HCT116 (cell line): ENCODE results near the gene CAMK1D. TPM values are rescaled to one million over a fixed set of nuclear protein-coding genes. Genes with fewer than 3 reads are reported as not detected.

ENCODE experiments used
- ATAC-seq: fragments of 200-7000 bp; cut with Tn5 transposase; 2 replicates; pipeline ENCODE4 v1.9.1; 2020; ENCODE audit warnings: mild to moderate bottlenecking, moderate library complexity
- BruUV-seq: library from RNA; stranded (reverse); fragments of 400-500 nt; replicated peaks from 2 replicates; lab custom pipeline; 2021; lab: Mats Ljungman, UMichigan
- CTCF ChIA-PET: fragments of 300-600 bp; sonication (Branson Sonifier 250); formaldehyde crosslinking; loops from one replicate; lab custom pipeline; 2021; ENCODE audit warnings: antibody characterized with exemption; lab: Charles Lee
- POLR2A ChIA-PET: fragments of 300-600, 350-600 bp; sonication (Branson Sonifier 250); formaldehyde crosslinking; loops from one replicate; lab custom pipeline; 2021; ENCODE audit warnings: antibody characterized with exemption; lab: Charles Lee
- RAD21 ChIA-PET, 2 experiments: fragments of 300-600 bp; sonication (Branson Sonifier 250); formaldehyde crosslinking; loops; one replicate each; lab custom pipeline; 2023; ENCODE audit warnings: low total read pairs in 2 of 2; ENCODE audit not compliant: uncharacterized antibody in 2 of 2, unreplicated experiment in 2 of 2, low non-redundant PET in 1 of 2; lab: Charles Lee
- DNase-seq: peaks from one replicate; pipeline ENCODE4 v3.0.0-alpha.2; 2010; ENCODE audit warnings: low read depth, low spot score
- H2AFZ ChIP-seq: fragments of 200-600 bp; shearing (Covaris generic), sonication (generic); 2 replicates; pipeline ENCODE4 v1.6.1; 2017; ENCODE audit warnings: low read depth, mixed run types, mixed read lengths, antibody characterized with exemption, low read length; ENCODE audit not compliant: poor library complexity, severe bottlenecking
- H3K27ac ChIP-seq: 2 replicates; pipeline ENCODE4 v1.5.1; 2012; ENCODE audit warnings: low read depth, low read length
- H3K27me3 ChIP-seq: fragments of 200-600 bp; sonication (generic); 2 replicates; pipeline ENCODE4 v1.6.1; 2016; ENCODE audit warnings: mixed run types, low read length, mixed read lengths; ENCODE audit not compliant: insufficient read depth
- H3K36me3 ChIP-seq, 2 experiments: fragments of 200-500 bp in 1 of 2; fragments of 200-600 bp in 1 of 2; sonication (Bioruptor generic) in 1 of 2; sonication (generic) in 1 of 2; 2 replicates each; pipeline versions ENCODE4 v1.5.1 to v1.6.1; 2014 to 2016; ENCODE audit warnings: low read length in 2 of 2, inconsistent platforms in 1 of 2, mixed read lengths in 1 of 2, mixed run types in 1 of 2; ENCODE audit not compliant: insufficient read depth in 2 of 2, control insufficient read depth in 1 of 2
- H3K4me1 ChIP-seq, 2 experiments: fragments of 200-600 bp in 1 of 2; sonication (generic) in 1 of 2; 2 replicates each; pipeline versions ENCODE4 v1.5.1 to v1.6.1; 2012 to 2017; ENCODE audit warnings: low read length in 2 of 2, inconsistent platforms in 1 of 2, mild to moderate bottlenecking in 1 of 2, mixed read lengths in 1 of 2, mixed run types in 1 of 2, moderate library complexity in 1 of 2; ENCODE audit not compliant: insufficient read depth in 2 of 2, control insufficient read depth in 1 of 2
- H3K4me2 ChIP-seq: fragments of 200-600 bp; sonication (generic); 2 replicates; pipeline ENCODE4 v1.6.1; 2017; ENCODE audit warnings: mixed run types, low read length, mixed read lengths
- H3K4me3 ChIP-seq, 2 experiments: fragments of 200-600 bp in 1 of 2; sonication (generic) in 1 of 2; replicated peaks in 1 of 2; 2 replicates each; pipeline ENCODE4 v1.5.1; 2011 to 2016; ENCODE audit warnings: low read length in 2 of 2, control low read depth in 1 of 2, low read depth in 1 of 2, mild to moderate bottlenecking in 1 of 2, mixed read lengths in 1 of 2, mixed run types in 1 of 2
- H3K79me2 ChIP-seq: fragments of 200-600 bp; sonication (generic); 2 replicates; pipeline ENCODE4 v1.6.1; 2017; ENCODE audit warnings: mild to moderate bottlenecking, mixed run types, low read length, moderate library complexity, mixed read lengths; ENCODE audit not compliant: insufficient read depth
- H3K9ac ChIP-seq: fragments of 200-600 bp; sonication (generic); 2 replicates; pipeline ENCODE4 v1.6.1; 2016; ENCODE audit warnings: low read length, mixed read lengths
- H3K9me2 ChIP-seq: fragments of 200-600 bp; sonication (generic), shearing (Covaris generic); 2 replicates; pipeline ENCODE4 v1.6.1; 2017; ENCODE audit warnings: mixed run types, mild to moderate bottlenecking, moderate library complexity; ENCODE audit not compliant: insufficient read depth
- H3K9me3 ChIP-seq, 2 experiments: fragments of 200-500 bp in 1 of 2; fragments of 200-600 bp in 1 of 2; sonication (Bioruptor generic) in 1 of 2; sonication (generic) in 1 of 2; 2 replicates each; pipeline ENCODE4 v1.6.1; 2014 to 2017; ENCODE audit warnings: low read length in 2 of 2, mixed read lengths in 2 of 2, inconsistent platforms in 1 of 2, low read depth in 1 of 2, mild to moderate bottlenecking in 1 of 2, mixed run types in 1 of 2, moderate library complexity in 1 of 2; ENCODE audit not compliant: control insufficient read depth in 1 of 2, insufficient read depth in 1 of 2
- H4K20me1 ChIP-seq: fragments of 200-600 bp; sonication (generic), shearing (Covaris generic); 2 replicates; pipeline ENCODE4 v1.6.1; 2017; ENCODE audit warnings: mixed run types, mild to moderate bottlenecking, moderate library complexity; ENCODE audit not compliant: insufficient read depth
- CBX3 ChIP-seq: IDR thresholded peaks from 2 replicates; pipeline ENCODE4 v1.6.1; 2012; ENCODE audit warnings: low read depth
- CEBPB ChIP-seq: IDR thresholded peaks from 2 replicates; pipeline ENCODE4 v1.6.1; 2012; ENCODE audit warnings: low read depth
- EGR1 ChIP-seq: IDR thresholded peaks from 2 replicates; pipeline ENCODE4 v1.6.1; 2012; ENCODE audit warnings: low read depth
- ELF1 ChIP-seq: IDR thresholded peaks from 2 replicates; pipeline ENCODE4 v1.6.1; 2012; ENCODE audit warnings: low read depth, borderline replicate concordance
- EZH2phosphoT487 ChIP-seq: fragments of 200-600 bp; IDR thresholded peaks from 2 replicates; pipeline ENCODE4 v1.6.1; 2018; ENCODE audit warnings: antibody characterized with exemption, borderline replicate concordance
- FOSL1 ChIP-seq: IDR thresholded peaks from 2 replicates; pipeline ENCODE4 v1.6.1; 2012; ENCODE audit warnings: low read depth
- JUND ChIP-seq: IDR thresholded peaks from 2 replicates; pipeline ENCODE4 v1.6.1; 2012
- POLR2A ChIP-seq: IDR thresholded peaks from 2 replicates; pipeline ENCODE4 v1.7.0; 2011; ENCODE audit warnings: borderline replicate concordance; ENCODE audit not compliant: insufficient read depth, insufficient read length; ENCODE audit errors: extremely low read depth
- POLR2AphosphoS5 ChIP-seq: IDR thresholded peaks from 2 replicates; pipeline ENCODE4 v1.6.1; 2011; ENCODE audit warnings: mild to moderate bottlenecking, low read depth, low read length, moderate library complexity
- SIN3A ChIP-seq: IDR thresholded peaks from 2 replicates; pipeline ENCODE4 v1.6.1; 2012; ENCODE audit warnings: low read depth
- SRF ChIP-seq: IDR thresholded peaks from 2 replicates; pipeline ENCODE4 v1.6.1; 2012; ENCODE audit warnings: low read depth
- TCF7L2 ChIP-seq: IDR thresholded peaks from 2 replicates; pipeline ENCODE4 v1.7.0; 2011; ENCODE audit warnings: borderline replicate concordance, inconsistent platforms; ENCODE audit not compliant: insufficient read depth, insufficient read length; ENCODE audit errors: extremely low read depth
- ZFX ChIP-seq: fragments of 450-650 bp; IDR thresholded peaks from 2 replicates; pipeline ENCODE4 v1.6.1; 2017
- ZNF274 ChIP-seq: fragments of 200-500 bp; sonication (Bioruptor generic); IDR thresholded peaks from 2 replicates; pipeline ENCODE4 v1.6.1; 2014; ENCODE audit warnings: mild to moderate bottlenecking, low read depth, low read length, inconsistent platforms
- intact Hi-C: fragments of 100-400 bp; cut with micrococcal nuclease; formaldehyde crosslinking; loops from 2 replicates; pipeline ENCODE4 v1.10.0; 2022
- total RNA-seq: library from RNA; stranded (reverse); gene quantifications from one replicate; pipeline ENCODE4 v1.2.1, GENCODE V29; 2021; ENCODE audit not compliant: unreplicated experiment
- TF ChIP-seq, protein P1 (sequence below): IDR thresholded peaks from 2 replicates; pipeline ENCODE4 v1.6.1; 2012
- TF ChIP-seq, protein P2 (sequence below), 3 experiments: fragments of 200-600 bp in 1 of 3; sonication (generic) in 1 of 3; IDR thresholded peaks in 2 of 3; conservative IDR thresholded peaks in 1 of 3; 2 replicates each; pipeline ENCODE4 v1.5.1; 2012 to 2017; ENCODE audit warnings: low read depth in 2 of 3, low read length in 2 of 3, antibody characterized with exemption in 1 of 3, borderline replicate concordance in 1 of 3, control low read depth in 1 of 3, mild to moderate bottlenecking in 1 of 3, mixed read lengths in 1 of 3, mixed run types in 1 of 3, moderate library complexity in 1 of 3; ENCODE audit not compliant: insufficient read depth in 1 of 3

CAMK1D gene
- total RNA-seq, 1 experiment from 2014 or later: 9.6 TPM

DNA sequence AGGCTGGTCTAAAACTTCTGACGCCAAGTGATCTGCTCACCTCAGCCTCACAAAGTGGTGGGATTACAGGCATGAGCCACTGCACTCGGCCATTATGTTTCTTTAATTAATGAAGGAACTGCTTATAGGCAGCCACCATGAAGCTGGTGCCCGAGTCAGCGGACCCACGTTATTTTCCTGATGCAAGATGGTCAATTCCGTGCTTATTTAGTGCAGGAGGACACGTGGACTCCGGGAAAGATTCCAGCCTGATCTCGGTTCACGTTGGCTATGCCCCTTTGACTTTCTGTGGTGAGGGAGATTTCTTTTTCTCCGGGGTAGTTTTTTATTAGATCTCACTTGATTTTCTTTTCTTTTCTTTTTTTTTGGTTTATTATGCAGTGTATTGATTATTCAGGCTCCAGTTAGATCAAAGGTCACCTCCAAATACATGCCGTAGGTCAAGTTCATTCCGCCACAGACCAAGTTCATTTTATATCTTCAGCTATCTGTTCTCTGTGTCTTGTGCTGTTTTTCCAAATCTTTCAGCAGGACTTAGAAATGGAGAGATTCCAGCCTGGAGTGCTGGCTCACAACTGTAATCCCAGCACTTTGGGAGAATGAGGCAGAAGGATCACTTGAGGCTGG lies 8.3 kb downstream of the CAMK1D start (continued):
- TF ChIP-seq, protein P1, sequence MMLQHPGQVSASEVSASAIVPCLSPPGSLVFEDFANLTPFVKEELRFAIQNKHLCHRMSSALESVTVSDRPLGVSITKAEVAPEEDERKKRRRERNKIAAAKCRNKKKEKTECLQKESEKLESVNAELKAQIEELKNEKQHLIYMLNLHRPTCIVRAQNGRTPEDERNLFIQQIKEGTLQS: no peak

DNA sequence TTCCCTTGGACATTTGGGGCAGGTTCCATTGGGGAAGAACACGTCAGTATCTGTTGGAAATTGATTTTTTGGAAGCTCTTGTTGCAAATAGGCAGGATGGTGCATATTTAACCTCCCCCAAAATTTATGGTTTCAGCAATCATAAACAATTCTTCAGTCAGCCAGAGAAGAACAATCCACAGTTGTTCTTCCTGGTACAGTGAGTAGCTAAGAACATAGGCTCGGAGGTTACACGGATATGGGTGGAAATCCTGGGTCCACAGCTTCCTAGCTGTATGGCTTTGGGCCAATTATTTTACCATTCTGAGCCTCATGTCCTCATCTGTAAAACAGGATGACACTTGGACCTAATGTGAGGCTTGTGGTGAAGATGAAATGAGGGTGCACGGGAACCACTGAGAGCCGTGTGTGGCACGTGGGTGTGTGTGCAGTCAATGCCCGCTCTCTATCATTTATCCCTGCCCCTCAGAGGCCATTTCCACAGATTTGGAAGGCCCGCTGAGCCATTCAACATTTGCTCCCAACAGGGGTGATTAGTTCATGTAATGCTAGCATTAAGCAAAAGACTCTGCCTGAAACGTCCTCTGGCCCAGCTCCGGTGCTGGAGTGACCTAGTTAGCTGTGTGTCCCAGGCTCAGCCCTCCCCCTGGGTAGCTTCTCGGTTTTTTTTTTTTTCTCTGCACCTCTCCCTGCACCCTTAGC lies 9.7 kb downstream of the CAMK1D start:
- POLR2A ChIA-PET: no interaction called here
- H4K20me1 ChIP-seq: no peaks in the 10 kb centered on the region
- H3K9me3 ChIP-seq: no peaks in the 10 kb centered on the region
- H3K79me2 ChIP-seq: no peaks in the 10 kb centered on the region
- no peaks in the 10 kb centered on the region for H3K36me3 ChIP-seq
- no peak overlapping the region for H3K4me2 ChIP-seq
- no peak for DNase-seq
- intact Hi-C loops: no loop called here
- TF ChIP-seq EZH2phosphoT487 (no peak), FOSL1 (no peak), ZNF274 (no peak), TCF7L2 (no peak)
- TF ChIP-seq, all 23 proteins: peak for 0
- H2AFZ ChIP-seq: no peak overlapping the region
- no peak for ATAC-seq
- no peaks in the 10 kb centered on the region for H3K9me2 ChIP-seq
- no peak overlapping the region for H3K9ac ChIP-seq
- no peak overlapping the region for H3K27ac ChIP-seq
- no peaks in the 10 kb centered on the region for H3K4me1 ChIP-seq
- no TSS peak for BruUV-seq
- no peak overlapping the region for H3K4me3 ChIP-seq
- CTCF ChIA-PET: no interaction called here
- H3K27me3 ChIP-seq: no peaks in the 10 kb centered on the region
- RAD21 ChIA-PET: no interaction called here

DNA sequence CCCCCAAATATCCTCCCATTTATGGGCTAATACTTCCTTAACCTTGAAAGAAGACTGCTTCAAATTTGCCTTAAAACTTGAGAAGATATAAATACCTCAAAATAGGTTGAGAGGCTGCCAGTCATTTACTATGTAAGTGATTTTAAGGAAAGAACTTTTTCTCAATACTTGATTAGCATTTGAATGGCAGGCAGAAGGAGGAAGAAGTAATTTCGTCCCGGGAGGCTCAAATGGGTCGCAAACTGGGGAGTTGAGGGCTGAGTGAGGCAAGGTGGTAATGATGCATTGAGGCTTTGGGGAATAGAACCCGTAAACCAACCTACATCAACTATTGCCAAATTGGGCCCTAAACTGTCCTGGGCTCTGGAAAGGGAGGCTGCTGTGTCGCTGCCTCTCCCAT lies 11.1 kb downstream of the CAMK1D start:
- RAD21 ChIA-PET: no interaction called here
- Histone ChIP-seq H3K27me3 (no peaks in the 10 kb centered on the region), H3K9me2 (no peaks in the 10 kb centered on the region), H2AFZ (no peak overlapping the region), H4K20me1 (no peaks in the 10 kb centered on the region), H3K79me2 (no peaks in the 10 kb centered on the region), H3K4me2 (no peak overlapping the region), H3K4me3 (no peak overlapping the region), H3K27ac (no peak overlapping the region), H3K9ac (no peak overlapping the region), H3K9me3 (no peaks in the 10 kb centered on the region), H3K36me3 (no peaks in the 10 kb centered on the region), H3K4me1 (no peaks in the 10 kb centered on the region)
- no TSS peak for BruUV-seq
- intact Hi-C loops: no loop called here
- POLR2A ChIA-PET: no interaction called here
- TF ChIP-seq SRF: no peak
- no peak for TF ChIP-seq FOSL1
- no peak for TF ChIP-seq POLR2AphosphoS5
- TF ChIP-seq, protein P2, sequence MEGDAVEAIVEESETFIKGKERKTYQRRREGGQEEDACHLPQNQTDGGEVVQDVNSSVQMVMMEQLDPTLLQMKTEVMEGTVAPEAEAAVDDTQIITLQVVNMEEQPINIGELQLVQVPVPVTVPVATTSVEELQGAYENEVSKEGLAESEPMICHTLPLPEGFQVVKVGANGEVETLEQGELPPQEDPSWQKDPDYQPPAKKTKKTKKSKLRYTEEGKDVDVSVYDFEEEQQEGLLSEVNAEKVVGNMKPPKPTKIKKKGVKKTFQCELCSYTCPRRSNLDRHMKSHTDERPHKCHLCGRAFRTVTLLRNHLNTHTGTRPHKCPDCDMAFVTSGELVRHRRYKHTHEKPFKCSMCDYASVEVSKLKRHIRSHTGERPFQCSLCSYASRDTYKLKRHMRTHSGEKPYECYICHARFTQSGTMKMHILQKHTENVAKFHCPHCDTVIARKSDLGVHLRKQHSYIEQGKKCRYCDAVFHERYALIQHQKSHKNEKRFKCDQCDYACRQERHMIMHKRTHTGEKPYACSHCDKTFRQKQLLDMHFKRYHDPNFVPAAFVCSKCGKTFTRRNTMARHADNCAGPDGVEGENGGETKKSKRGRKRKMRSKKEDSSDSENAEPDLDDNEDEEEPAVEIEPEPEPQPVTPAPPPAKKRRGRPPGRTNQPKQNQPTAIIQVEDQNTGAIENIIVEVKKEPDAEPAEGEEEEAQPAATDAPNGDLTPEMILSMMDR (IDR thresholded peaks at IDR 0.05 in 2 of 3, conservative IDR thresholded peaks at IDR 0.05 in 1 of 3; ENCODE audit: borderline replicate concordance in 1 of 3, insufficient read depth in 1 of 3, low read depth in 2 of 3, low read length in 2 of 3): no peak
- TF ChIP-seq, protein P1: no peak
- no peak for TF ChIP-seq TCF7L2
- TF ChIP-seq CEBPB: no peak
- no peak for TF ChIP-seq JUND
- no peak for TF ChIP-seq ZFX
- no peak for TF ChIP-seq EGR1
- no peak for TF ChIP-seq ELF1
- no peak for TF ChIP-seq CBX3
- TF ChIP-seq SIN3A: no peak
- TF ChIP-seq POLR2A: no peak
- ATAC-seq (no peak), DNase-seq (no peak)
- CTCF ChIA-PET: no interaction called here
